ENCODE results near the gene LRRN3.

Gene LRRN3

DNA sequence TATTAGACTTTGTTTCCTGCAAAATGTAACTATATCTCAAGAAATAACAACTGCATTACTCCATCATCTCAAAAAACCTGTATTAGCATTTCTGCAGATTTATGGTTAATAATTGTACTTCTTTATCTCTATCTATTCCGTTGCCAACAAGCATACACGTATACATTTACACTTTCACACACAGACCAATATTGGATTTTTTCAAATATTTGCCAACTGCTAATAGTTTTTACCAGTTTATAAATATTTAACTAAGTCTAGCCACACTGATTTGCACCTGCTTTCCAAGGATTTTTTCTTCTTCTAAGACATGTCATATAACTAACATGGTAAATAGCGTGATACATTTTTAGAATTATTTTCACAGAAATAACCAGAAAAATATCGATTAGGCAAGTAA lies 12.2 kb downstream of the LRRN3 start:
- Histone ChIP-seq H3K27me3 (ENCODE audit: insufficient read depth, low read length, poor library complexity, severe bottlenecking) (no peaks in the 10 kb centered on the region), H3K79me2 (ENCODE audit: insufficient read depth, low read length) (no peaks in the 10 kb centered on the region)

DNA sequence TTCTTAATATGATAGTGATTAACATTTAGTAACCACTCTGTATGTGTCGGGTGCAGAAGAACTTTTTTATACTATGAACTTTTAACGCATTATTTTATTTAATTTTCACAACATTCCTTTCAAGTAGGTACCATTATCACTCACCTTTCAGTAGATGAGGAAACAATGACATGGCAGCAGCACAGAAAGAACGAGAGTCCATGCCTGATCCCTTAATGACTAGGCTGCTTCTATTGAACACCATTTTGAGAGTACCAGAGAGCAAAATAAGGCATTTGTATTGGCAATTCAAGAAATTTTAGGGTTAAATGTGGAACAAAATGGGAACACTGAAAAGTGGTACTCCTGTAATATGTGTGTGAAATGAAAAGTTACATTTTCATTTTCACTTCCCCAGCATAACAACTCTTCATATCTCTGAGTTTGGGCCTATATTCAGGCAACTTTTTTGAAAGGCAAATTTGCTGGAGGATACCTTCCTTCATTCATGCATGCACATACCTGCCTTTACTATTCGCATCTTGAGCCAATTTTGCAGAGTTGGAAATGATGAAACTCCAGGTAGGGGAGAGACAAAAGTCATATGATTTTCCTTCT lies 12.8 kb downstream of the LRRN3 start:
- H3K79me2 ChIP-seq (ENCODE audit: insufficient read depth, low read length) = no peaks in the 10 kb centered on the region
- H3K27me3 ChIP-seq (ENCODE audit: insufficient read depth, low read length, poor library complexity, severe bottlenecking) = no peaks in the 10 kb centered on the region
- no peak overlapping the region for H3K4me2 ChIP-seq (ENCODE audit: low read depth, low read length, poor library complexity, severe bottlenecking)
- no peaks in the 10 kb centered on the region for H3F3A ChIP-seq (ENCODE audit: low read depth)
- peaks cover 4% of the 10 kb centered on the region for H3K4me1 ChIP-seq (ENCODE audit: insufficient read depth, low read length, poor library complexity, severe bottlenecking)
- no peaks in the 10 kb centered on the region for H3K9me2 ChIP-seq (replicated peaks; ENCODE audit: low read depth, low read length)
- TF ChIP-seq EZH2phosphoT487 (IDR thresholded peaks at IDR 0.05; ENCODE audit: borderline replicate concordance) = no peak
- TF ChIP-seq, protein P1, sequence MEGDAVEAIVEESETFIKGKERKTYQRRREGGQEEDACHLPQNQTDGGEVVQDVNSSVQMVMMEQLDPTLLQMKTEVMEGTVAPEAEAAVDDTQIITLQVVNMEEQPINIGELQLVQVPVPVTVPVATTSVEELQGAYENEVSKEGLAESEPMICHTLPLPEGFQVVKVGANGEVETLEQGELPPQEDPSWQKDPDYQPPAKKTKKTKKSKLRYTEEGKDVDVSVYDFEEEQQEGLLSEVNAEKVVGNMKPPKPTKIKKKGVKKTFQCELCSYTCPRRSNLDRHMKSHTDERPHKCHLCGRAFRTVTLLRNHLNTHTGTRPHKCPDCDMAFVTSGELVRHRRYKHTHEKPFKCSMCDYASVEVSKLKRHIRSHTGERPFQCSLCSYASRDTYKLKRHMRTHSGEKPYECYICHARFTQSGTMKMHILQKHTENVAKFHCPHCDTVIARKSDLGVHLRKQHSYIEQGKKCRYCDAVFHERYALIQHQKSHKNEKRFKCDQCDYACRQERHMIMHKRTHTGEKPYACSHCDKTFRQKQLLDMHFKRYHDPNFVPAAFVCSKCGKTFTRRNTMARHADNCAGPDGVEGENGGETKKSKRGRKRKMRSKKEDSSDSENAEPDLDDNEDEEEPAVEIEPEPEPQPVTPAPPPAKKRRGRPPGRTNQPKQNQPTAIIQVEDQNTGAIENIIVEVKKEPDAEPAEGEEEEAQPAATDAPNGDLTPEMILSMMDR (conservative IDR thresholded peaks at IDR 0.05; ENCODE audit: low read length) = no peak
- no peak overlapping the region for H3K4me3 ChIP-seq (ENCODE audit: low read length, poor library complexity, severe bottlenecking)
- no peak overlapping the region for H3K9ac ChIP-seq (ENCODE audit: low read depth, low read length, poor library complexity, severe bottlenecking)
- no peak overlapping the region; the same call in 1 of the 2 replicates for H2AFZ ChIP-seq (ENCODE audit: low read length)
- no peaks in the 10 kb centered on the region for H3K9me3 ChIP-seq (ENCODE audit: insufficient read depth, low read depth, low read length)
- H4K20me1 ChIP-seq (ENCODE audit: insufficient read depth, low read length, poor library complexity, severe bottlenecking) = no peaks in the 10 kb centered on the region
- no peaks in the 10 kb centered on the region for H3K36me3 ChIP-seq (ENCODE audit: insufficient read depth, low read length)

More for the DNA sequence above, 12.2 kb downstream of the LRRN3 start:
- Histone ChIP-seq H3K4me1 (ENCODE audit: insufficient read depth, low read length, poor library complexity, severe bottlenecking) (peaks cover 4% of the 10 kb centered on the region), H3K4me2 (ENCODE audit: low read depth, low read length, poor library complexity, severe bottlenecking) (no peak overlapping the region), H3K4me3 (ENCODE audit: low read length, poor library complexity, severe bottlenecking) (no peak overlapping the region), H3K9me2 (replicated peaks; ENCODE audit: low read depth, low read length) (no peaks in the 10 kb centered on the region), H4K20me1 (ENCODE audit: insufficient read depth, low read length, poor library complexity, severe bottlenecking) (no peaks in the 10 kb centered on the region), H3K9ac (ENCODE audit: low read depth, low read length, poor library complexity, severe bottlenecking) (no peak overlapping the region), H2AFZ (ENCODE audit: low read length) (no peak overlapping the region), H3K9me3 (ENCODE audit: insufficient read depth, low read depth, low read length) (no peaks in the 10 kb centered on the region), H3F3A (ENCODE audit: low read depth) (no peaks in the 10 kb centered on the region), H3K36me3 (ENCODE audit: insufficient read depth, low read length) (no peaks in the 10 kb centered on the region)
- TF ChIP-seq, protein P1 (conservative IDR thresholded peaks at IDR 0.05; ENCODE audit: low read length) = no peak
- TF ChIP-seq EZH2phosphoT487 (IDR thresholded peaks at IDR 0.05; ENCODE audit: borderline replicate concordance) = no peak

DNA sequence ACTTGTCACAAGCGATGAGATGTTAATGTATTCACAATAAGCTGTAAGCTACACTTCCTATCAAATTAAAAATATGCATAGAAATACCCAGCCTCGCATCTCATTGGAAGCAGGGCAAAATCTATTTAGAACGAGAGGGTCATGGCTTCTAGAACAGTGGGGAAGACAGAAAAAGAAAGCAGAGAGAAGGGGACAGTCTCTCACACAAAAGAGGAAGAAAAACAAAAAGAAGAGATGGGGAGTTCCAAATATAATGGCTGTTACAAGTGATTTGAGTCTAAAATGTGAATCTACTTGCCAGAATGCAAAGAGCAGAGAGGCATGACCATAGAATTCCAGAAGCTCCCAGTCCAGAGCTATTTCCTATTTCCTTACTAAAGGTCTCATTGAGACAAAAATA lies 13.8 kb downstream of the LRRN3 start:
- Histone ChIP-seq H3K4me3 (ENCODE audit: low read length, poor library complexity, severe bottlenecking) (no peak overlapping the region), H2AFZ (ENCODE audit: low read length) (no peak overlapping the region), H3K9ac (ENCODE audit: low read depth, low read length, poor library complexity, severe bottlenecking) (no peak overlapping the region), H3K9me3 (ENCODE audit: insufficient read depth, low read depth, low read length) (no peaks in the 10 kb centered on the region), H4K20me1 (ENCODE audit: insufficient read depth, low read length, poor library complexity, severe bottlenecking) (no peaks in the 10 kb centered on the region), H3K36me3 (ENCODE audit: insufficient read depth, low read length) (no peaks in the 10 kb centered on the region), H3K4me2 (ENCODE audit: low read depth, low read length, poor library complexity, severe bottlenecking) (no peak overlapping the region), H3K27me3 (ENCODE audit: insufficient read depth, low read length, poor library complexity, severe bottlenecking) (no peaks in the 10 kb centered on the region), H3K9me2 (replicated peaks; ENCODE audit: low read depth, low read length) (no peaks in the 10 kb centered on the region), H3K4me1 (ENCODE audit: insufficient read depth, low read length, poor library complexity, severe bottlenecking) (peaks cover 4% of the 10 kb centered on the region), H3K79me2 (ENCODE audit: insufficient read depth, low read length) (no peaks in the 10 kb centered on the region), H3F3A (ENCODE audit: low read depth) (no peaks in the 10 kb centered on the region)
- TF ChIP-seq, protein P1 (conservative IDR thresholded peaks at IDR 0.05; ENCODE audit: low read length) = no peak
- TF ChIP-seq EZH2phosphoT487 (IDR thresholded peaks at IDR 0.05; ENCODE audit: borderline replicate concordance) = no peak
